ENCODE results near the gene ITGB7. TPM values are rescaled to one million over a fixed set of nuclear protein-coding genes. Genes with fewer than 3 reads are reported as not detected.
A peak's percentile ranks its signal among the peaks of the same experiment; 100 is the strongest.

Gene ITGB7
- total and polyA plus RNA-seq, 11 donors, result 0.12 to 11.6 (median 1.1) TPM

DNA sequence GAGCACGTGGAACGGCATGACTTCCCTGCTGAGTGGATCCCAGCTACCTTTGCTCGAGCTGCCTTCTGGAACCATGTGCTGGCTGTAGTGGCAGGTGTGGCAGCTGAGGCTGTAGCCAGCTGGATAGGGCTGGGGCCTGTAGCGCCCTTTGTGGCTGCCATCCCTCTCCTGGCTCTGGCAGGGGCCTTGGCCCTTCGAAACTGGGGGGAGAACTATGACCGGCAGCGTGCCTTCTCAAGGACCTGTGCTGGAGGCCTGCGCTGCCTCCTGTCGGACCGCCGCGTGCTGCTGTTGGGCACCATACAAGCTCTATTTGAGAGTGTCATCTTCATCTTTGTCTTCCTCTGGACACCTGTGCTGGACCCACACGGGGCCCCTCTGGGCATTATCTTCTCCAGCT, 46.2 kb upstream of the ITGB7 start:
- intact Hi-C loops (cut with DNase I), result loop anchor here in 2 of 10 donors (2.0 to 5.0 kb wide), 2 partner anchors 32 to 41 kb away; no protein-coding TSS in a partner anchor
- Histone ChIP-seq H3K9me3 (no peaks in the 10 kb centered on the region), H3K36me3 (peaks cover 0 to 26% (median 16%) of the 10 kb centered on the region in 9 donors), H3K27me3 (no peaks in the 10 kb centered on the region), H3K4me3 (peak overlapping the region in 7 of 12 donors; percentile 66 to 97 (median 87)), H3K27ac (peak overlapping the region in 3 of 12 donors; percentile 91 to 96 (median 92)), H3K4me1 (peaks cover 0 to 39% (median 24%) of the 10 kb centered on the region in 12 donors)
- TF ChIP-seq, protein P1, sequence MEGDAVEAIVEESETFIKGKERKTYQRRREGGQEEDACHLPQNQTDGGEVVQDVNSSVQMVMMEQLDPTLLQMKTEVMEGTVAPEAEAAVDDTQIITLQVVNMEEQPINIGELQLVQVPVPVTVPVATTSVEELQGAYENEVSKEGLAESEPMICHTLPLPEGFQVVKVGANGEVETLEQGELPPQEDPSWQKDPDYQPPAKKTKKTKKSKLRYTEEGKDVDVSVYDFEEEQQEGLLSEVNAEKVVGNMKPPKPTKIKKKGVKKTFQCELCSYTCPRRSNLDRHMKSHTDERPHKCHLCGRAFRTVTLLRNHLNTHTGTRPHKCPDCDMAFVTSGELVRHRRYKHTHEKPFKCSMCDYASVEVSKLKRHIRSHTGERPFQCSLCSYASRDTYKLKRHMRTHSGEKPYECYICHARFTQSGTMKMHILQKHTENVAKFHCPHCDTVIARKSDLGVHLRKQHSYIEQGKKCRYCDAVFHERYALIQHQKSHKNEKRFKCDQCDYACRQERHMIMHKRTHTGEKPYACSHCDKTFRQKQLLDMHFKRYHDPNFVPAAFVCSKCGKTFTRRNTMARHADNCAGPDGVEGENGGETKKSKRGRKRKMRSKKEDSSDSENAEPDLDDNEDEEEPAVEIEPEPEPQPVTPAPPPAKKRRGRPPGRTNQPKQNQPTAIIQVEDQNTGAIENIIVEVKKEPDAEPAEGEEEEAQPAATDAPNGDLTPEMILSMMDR (IDR thresholded peaks at IDR 0.05), result no peak
- no peak for TF ChIP-seq POLR2A (IDR thresholded peaks at IDR 0.05)
- ATAC-seq (no peak), DNase-seq (no peak)
- WGBS, 4 donors, result 87 to 93% (median 92%) methylated on average over 12 to 13 of the region's 13 CpGs

- Histone ChIP-seq H3K4me1 (peaks cover 0 to 39% (median 24%) of the 10 kb centered on the region in 12 donors), H3K9me3 (no peaks in the 10 kb centered on the region), H3K4me3 (peak overlapping the region; percentile 58 to 97 (median 82)), H3K27me3 (no peaks in the 10 kb centered on the region), H3K36me3 (peaks cover 0 to 26% (median 16%) of the 10 kb centered on the region in 9 donors), H3K27ac (peak overlapping the region; percentile 66 to 97 (median 94))
- intact Hi-C loops (cut with DNase I), result loop anchor here in 2 of 10 donors (1.0 to 5.0 kb wide), 4 partner anchors 31 to 40 kb away; no protein-coding TSS in a partner anchor
- TF ChIP-seq POLR2A (IDR thresholded peaks at IDR 0.05), result no peak
- TF ChIP-seq, protein P1 (IDR thresholded peaks at IDR 0.05), result peak in 1 of 12 donors; percentile 19
- 4 to 12% (median 10%) methylated on average over 17 to 19 of the region's 19 CpGs for whole genome bisulfite sequencing, 4 donors
- ATAC-seq (peak in 2 of 4 donors; percentile 9 to 10), DNase-seq (peak in 1 of 5 donors; percentile 31)
These were observed 45.4 kb upstream of the ITGB7 start for GRCh38 chr12:53252349-53252916.

- 1% methylated on average over 28 to 51 of the region's 51 CpGs for WGBS, 4 donors
- Histone ChIP-seq H3K9me3 (no peaks in the 10 kb centered on the region), H3K36me3 (peaks cover 0 to 26% (median 16%) of the 10 kb centered on the region in 9 donors), H3K4me3 (peak overlapping the region; percentile 58 to 97 (median 82)), H3K27ac (peak overlapping the region; percentile 66 to 97 (median 94)), H3K27me3 (no peaks in the 10 kb centered on the region), H3K4me1 (peaks cover 0 to 39% (median 24%) of the 10 kb centered on the region in 12 donors)
- ATAC-seq, result peak; percentile 83 to 95 (median 92)
- peak; percentile 81 to 90 (median 84) for DNase-seq
- TF ChIP-seq, protein P1 (IDR thresholded peaks at IDR 0.05), result peak in 11 of 12 donors; percentile 5 to 64 (median 31)
- peak in 1 of 2 donors; percentile 49 for TF ChIP-seq POLR2A (IDR thresholded peaks at IDR 0.05)
- intact Hi-C loops (cut with DNase I), result loop anchor here (1.0 to 5.0 kb wide), 10 partner anchors 19 to 39 kb away; partner anchors contain the start of gene RARG (in 1 of the 10)
These were observed 44.7 kb upstream of the ITGB7 start for GRCh38 chr12:53251477-53252348.

GRCh38 chr12:53245286-53245685, 38.2 kb upstream of the ITGB7 start:
- WGBS, 4 donors, result 85 to 88% (median 87%) methylated on average over 3 of the region's 3 CpGs
- intact Hi-C loops (cut with DNase I), result no loop called here
- no peak for DNase-seq
- no peak overlapping the region for H3K27ac ChIP-seq
- H3K4me1 ChIP-seq, result no peaks in the 10 kb centered on the region
- no peak for ATAC-seq
- H3K4me3 ChIP-seq, result no peak overlapping the region
- TF ChIP-seq POLR2A (IDR thresholded peaks at IDR 0.05), result no peak
- TF ChIP-seq, protein P1 (IDR thresholded peaks at IDR 0.05), result no peak
- no peaks in the 10 kb centered on the region for H3K9me3 ChIP-seq
- no peaks in the 10 kb centered on the region for H3K27me3 ChIP-seq
- H3K36me3 ChIP-seq, result no peaks in the 10 kb centered on the region
